ENCODE measurements around the gene HSPBAP1.
"Not testable (repeated sequence)": the region's sequence is repeated elsewhere in the genome, so short reads cannot be mapped to it uniquely, and the experiment has no call there.

HSPBAP1 gene

GRCh38 chr3:122743581-122744120, 50.0 kb downstream of the HSPBAP1 start:
- no peak for DNase-seq (ENCODE audit: low read depth in 2 of 3, low spot score in 2 of 3)

DNA sequence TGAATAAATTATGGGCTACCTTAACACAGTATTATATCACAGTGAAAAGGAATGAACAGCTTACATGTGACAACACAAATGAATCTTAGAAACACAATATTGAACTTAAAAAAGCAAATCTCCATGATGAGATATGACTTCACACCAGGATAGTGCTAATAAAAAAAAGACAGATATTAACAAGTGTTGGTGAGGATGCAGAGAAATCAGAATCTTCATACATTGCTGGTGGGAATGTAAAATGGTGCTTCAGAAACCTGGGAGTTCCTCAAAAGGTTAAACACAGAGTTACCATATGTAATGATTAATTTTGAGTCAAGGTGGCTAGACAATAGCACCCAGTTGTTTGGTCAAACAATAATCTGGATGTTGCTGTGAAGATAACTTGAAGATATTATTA, 51.4 kb downstream of the HSPBAP1 start:
- no peak for DNase-seq (ENCODE audit: low read depth in 2 of 3, low spot score in 2 of 3)

DNA sequence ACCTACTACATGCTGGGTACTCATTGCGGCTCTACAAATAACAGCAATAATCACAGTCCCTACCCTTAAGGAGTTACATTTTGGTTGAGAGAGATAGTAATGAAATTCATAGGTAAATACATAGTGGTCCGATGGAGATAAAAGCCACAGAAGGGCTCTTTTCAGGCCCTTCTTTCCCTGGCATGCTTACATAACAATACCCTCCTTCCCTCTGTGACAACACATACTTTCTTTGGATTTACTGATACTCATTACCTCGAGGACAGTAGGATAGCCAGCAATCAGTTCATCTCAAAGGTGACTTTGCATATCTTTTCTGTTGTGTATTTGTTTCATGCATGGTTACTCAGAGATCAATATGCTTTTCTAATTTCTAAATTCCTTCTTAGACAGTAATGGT, 54.5 kb downstream of the HSPBAP1 start:
- no peak for DNase-seq (ENCODE audit: low read depth in 2 of 3, low spot score in 2 of 3)

GRCh38 chr3:122732682-122733525, 60.7 kb downstream of the HSPBAP1 start:
- DNase-seq (ENCODE audit: low read depth in 2 of 3, low spot score in 2 of 3): not testable (repeated sequence)

DNA sequence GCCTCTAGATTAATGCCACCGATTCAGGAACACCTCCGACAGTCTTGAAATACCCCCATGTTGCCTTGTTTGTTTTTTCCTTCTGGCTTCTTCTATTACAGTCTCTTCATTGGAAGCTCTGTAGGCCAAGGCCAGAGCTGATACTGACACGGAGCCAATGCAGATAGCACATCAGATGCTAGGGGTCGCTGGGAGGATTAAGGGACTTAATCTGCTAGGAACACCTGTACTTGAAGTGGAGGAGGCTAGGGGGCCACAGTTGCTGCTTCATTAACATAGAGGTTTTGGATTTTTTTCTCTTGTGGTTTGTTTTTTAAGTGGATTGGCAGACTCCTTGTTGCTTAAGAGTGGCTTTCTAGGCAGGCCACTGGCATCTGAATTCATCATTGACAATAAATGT, 63.4 kb downstream of the HSPBAP1 start:
- DNase-seq (ENCODE audit: low read depth in 2 of 3, low spot score in 2 of 3): no peak

GRCh38 chr3:122728756-122729514, 64.7 kb downstream of the HSPBAP1 start:
- no peak for DNase-seq (ENCODE audit: low read depth in 2 of 3, low spot score in 2 of 3)

- no peak for DNase-seq (ENCODE audit: low read depth in 2 of 3, low spot score in 2 of 3)
These were observed 65.4 kb downstream of the HSPBAP1 start for GRCh38 chr3:122728186-122728585.

DNA sequence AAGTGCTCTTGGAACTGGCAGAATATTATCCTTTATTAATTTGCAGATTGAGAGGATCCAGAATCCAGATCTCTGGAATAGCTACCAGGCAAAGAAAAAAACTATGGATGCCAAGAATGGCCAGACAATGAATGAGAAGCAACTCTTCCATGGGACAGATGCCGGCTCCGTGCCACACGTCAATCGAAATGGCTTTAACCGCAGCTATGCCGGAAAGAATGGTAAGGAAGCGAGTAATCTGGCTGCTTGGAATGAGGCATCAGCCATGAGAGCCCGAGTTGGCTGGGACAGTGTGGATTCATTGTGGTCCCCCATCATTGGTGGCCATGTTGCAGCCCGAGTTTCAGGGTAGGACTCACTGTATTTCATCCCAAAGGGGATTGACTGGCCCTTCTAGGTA, 65.9 kb downstream of the HSPBAP1 start:
- DNase-seq (ENCODE audit: low read depth in 2 of 3, low spot score in 2 of 3): no peak

- DNase-seq (ENCODE audit: low read depth in 2 of 3, low spot score in 2 of 3): no peak
These were observed 66.3 kb downstream of the HSPBAP1 start for GRCh38 chr3:122727294-122727693.

- no peak for DNase-seq (ENCODE audit: low read depth in 2 of 3, low spot score in 2 of 3)
These were observed 68.5 kb downstream of the HSPBAP1 start for GRCh38 chr3:122725106-122725505.

GRCh38 chr3:122719273-122719921, 74.2 kb downstream of the HSPBAP1 start:
- DNase-seq (ENCODE audit: low read depth in 2 of 3, low spot score in 2 of 3): no peak

DNA sequence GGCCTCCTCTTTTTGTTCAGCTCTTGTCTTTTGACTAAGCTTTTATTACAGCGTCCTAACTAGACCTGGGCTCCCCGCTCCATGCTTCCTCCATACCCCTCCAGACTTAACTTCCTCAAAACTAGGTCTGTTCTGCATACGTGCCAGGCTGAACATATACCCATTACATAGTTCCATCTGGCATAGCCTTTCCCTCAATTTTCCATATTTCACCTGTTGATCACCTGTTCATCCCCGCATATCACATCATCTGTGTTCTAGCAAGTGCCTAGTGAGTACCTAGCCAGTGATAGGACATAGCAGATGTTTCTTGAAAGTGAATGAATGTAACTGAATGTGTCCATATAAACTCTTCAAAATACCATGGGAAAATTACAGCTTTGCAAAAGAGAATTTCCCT, 77.0 kb downstream of the HSPBAP1 start:
- no peak for DNase-seq (ENCODE audit: low read depth in 2 of 3, low spot score in 2 of 3)

DNA sequence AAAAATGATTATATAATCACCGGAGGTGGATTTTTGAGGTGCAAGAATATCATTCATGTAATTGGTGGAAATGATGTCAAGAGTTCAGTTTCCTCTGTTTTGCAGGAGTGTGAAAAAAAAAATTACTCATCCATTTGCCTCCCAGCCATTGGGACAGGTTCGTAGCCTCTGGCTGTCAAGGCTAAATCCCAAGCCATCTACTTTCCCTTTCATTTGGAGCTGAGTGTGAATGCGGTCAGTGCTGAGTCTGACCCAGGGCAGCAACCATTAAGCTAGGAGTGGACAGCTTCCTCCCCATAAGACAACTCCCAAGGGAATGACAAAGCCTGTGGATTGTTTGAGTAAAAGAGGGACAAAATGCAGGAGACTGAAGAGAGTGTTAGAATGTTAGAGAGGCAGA, 79.4 kb downstream of the HSPBAP1 start:
- no peak for DNase-seq (ENCODE audit: low read depth in 2 of 3, low spot score in 2 of 3)

DNA sequence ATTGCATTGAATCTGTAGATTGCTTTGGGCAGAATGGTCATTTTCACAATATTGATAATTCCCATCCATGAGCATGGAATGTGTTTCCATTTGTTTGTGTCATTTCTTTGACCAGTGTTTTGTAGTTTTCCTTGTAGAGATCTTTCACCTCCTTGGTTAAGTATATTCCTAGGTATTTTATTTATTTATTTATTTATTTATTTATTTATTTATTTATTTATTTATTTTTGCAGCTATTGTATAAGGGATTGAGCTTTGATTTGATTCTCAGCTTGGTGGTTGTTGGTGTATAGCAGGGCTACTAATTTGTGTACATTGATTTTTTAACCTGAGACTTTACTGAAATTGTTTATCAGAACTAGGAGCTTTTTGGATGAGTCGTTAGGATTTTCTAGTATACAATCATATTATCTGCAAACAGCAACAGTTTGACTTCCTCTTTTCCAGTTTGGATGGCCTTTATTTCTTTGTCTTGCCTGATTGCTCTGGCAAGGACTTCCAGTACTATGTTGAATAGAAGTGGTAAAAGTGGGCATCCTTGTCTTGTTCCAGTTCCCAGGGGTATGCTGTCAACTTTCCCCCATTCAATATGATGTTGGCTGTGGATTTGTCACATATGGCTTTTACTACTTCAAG, 82.9 kb downstream of the HSPBAP1 start:
- DNase-seq (ENCODE audit: low read depth in 2 of 3, low spot score in 2 of 3): not testable (repeated sequence)

GRCh38 chr3:122705379-122705778, 88.3 kb downstream of the HSPBAP1 start:
- no peak for DNase-seq (ENCODE audit: low read depth in 2 of 3, low spot score in 2 of 3)

- DNase-seq (ENCODE audit: low read depth in 2 of 3, low spot score in 2 of 3): no peak
These were observed 93.4 kb downstream of the HSPBAP1 start for GRCh38 chr3:122700193-122700592.

GRCh38 chr3:122697952-122698620, 95.5 kb downstream of the HSPBAP1 start:
- no peak for DNase-seq (ENCODE audit: low read depth in 2 of 3, low spot score in 2 of 3)

DNA sequence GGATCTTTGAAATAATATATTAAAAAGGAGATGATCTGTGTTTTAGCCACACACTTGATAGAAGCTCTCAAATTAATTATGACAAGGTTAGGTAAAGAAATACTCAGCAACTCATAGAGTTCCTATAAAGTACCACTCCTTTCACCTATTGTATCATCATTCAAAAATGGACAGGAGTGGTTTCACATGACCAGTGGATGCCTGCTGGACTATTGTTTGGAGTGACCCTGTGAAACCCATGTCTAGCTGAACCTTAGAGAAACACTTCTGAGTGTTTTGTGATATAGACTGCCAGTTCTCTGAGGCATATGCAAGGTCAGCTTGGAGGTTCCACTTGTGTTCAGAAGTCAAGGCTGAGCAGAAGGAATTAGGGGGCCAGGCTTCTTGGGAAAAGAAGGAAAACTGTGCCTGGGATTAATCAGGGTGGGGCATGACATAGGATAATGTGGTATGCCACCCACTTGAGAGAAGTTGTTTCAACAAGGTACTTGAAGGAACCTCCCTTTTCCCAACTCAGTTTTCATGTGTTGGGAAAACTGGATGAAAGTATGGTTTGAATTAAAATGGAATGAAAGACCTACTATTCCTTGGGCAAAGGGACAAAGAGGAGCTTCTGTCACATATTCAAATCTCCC, 97.6 kb downstream of the HSPBAP1 start:
- DNase-seq (ENCODE audit: low read depth in 2 of 3, low spot score in 2 of 3): no peak

DNA sequence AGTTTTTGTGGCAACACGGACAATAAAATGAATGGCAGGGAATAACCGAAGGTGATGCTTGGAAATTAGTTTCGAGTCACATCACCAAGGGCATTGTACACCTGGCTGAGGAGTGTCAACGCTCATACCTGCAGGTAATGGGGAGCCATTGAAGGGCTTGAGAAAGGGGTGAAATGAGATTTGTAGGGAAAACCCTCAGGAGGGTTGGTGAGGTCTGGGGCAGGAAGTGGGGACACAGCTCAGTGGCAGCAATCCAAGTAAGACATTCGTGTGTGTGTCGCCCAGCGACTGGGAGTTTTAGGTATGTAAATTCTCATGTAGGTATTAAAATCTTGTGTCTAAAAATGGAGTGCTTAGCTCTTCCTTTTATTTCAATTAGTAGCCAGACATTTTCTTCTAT, 98.7 kb downstream of the HSPBAP1 start:
- no peak for DNase-seq (ENCODE audit: low read depth in 2 of 3, low spot score in 2 of 3)

- no peak for DNase-seq (ENCODE audit: low read depth in 2 of 3, low spot score in 2 of 3)
These were observed 101.0 kb downstream of the HSPBAP1 start for GRCh38 chr3:122692674-122693073.

Measured in activated CD8-positive, alpha-beta memory T cell treated with anti-CD3 and anti-CD28 coated beads for 48 hours (primary cell).